WTC11 (cell line): ENCODE data around the gene PIGV. TPM values are rescaled to one million over a fixed set of nuclear protein-coding genes. Genes with fewer than 3 reads are reported as not detected.

Source experiments
- ATAC-seq: fragments of 200-7000 bp; cut with Tn5 transposase; 2 replicates; pipeline ENCODE4 v1.10.0; 2021; ENCODE audit warnings: mild to moderate bottlenecking, moderate library complexity
- CTCF ChIA-PET: fragments of 300-600 bp; sonication (Branson Sonifier 250); formaldehyde crosslinking; loops from one replicate; lab custom pipeline; 2021; ENCODE audit warnings: antibody characterized with exemption; lab: Charles Lee
- POLR2A ChIA-PET: fragments of 350-600 bp; sonication (Branson Sonifier 250); formaldehyde crosslinking; loops from one replicate; lab custom pipeline; 2021; ENCODE audit warnings: antibody characterized with exemption; lab: Charles Lee
- DNase-seq: peaks from one replicate; pipeline ENCODE4 v3.0.0; 2021; ENCODE audit warnings: low spot score
- H3K27ac Mint-ChIP-seq: 2 replicates; pipeline ENCODE4 v1.8.0; 2021; ENCODE audit warnings: mixed read lengths
- H3K27me3 Mint-ChIP-seq: 2 replicates; pipeline ENCODE4 v1.8.0; 2021; ENCODE audit warnings: low read depth, mild to moderate bottlenecking, moderate library complexity, mixed read lengths
- H3K36me3 Mint-ChIP-seq: 2 replicates; pipeline ENCODE4 v1.8.0; 2021; ENCODE audit warnings: mixed read lengths
- H3K4me1 Mint-ChIP-seq: 2 replicates; pipeline ENCODE4 v1.8.0; 2022; ENCODE audit warnings: mixed read lengths
- H3K4me3 Mint-ChIP-seq: 2 replicates; pipeline ENCODE4 v1.8.0; 2021; ENCODE audit warnings: mild to moderate bottlenecking, moderate library complexity, mixed read lengths
- H3K9me3 Mint-ChIP-seq: 2 replicates; pipeline ENCODE4 v1.8.0; 2021; ENCODE audit warnings: mixed read lengths
- AFF4 ChIP-seq: sonication (generic); formaldehyde crosslinking; IDR thresholded peaks from 2 replicates; pipeline ENCODE4 v1.8.1; 2023; ENCODE audit warnings: mild to moderate bottlenecking, missing genetic modification reagents, borderline replicate concordance
- ATF1 ChIP-seq: sonication (generic); formaldehyde crosslinking; IDR thresholded peaks from 2 replicates; pipeline ENCODE4 v1.8.1; 2023; ENCODE audit warnings: mild to moderate bottlenecking, moderate library complexity, missing genetic modification reagents
- E2F1 ChIP-seq: sonication (generic); formaldehyde crosslinking; IDR thresholded peaks from 2 replicates; pipeline ENCODE4 v1.8.0; 2022; ENCODE audit warnings: mild to moderate bottlenecking, missing genetic modification reagents
- ERG ChIP-seq: fragments of 250-450 bp; sonication (Bioruptor Pico); IDR thresholded peaks from 2 replicates; pipeline ENCODE4 v1.8.0; 2021; ENCODE audit warnings: mild to moderate bottlenecking
- MYBL2 ChIP-seq: sonication (generic); formaldehyde crosslinking; IDR thresholded peaks from 2 replicates; pipeline ENCODE4 v1.8.1; 2023; ENCODE audit warnings: mild to moderate bottlenecking, moderate library complexity, missing genetic modification reagents
- RORB ChIP-seq: fragments of 250-450 bp; sonication (Bioruptor Pico); IDR thresholded peaks from 2 replicates; pipeline ENCODE4 v1.9.0; 2021; ENCODE audit warnings: mild to moderate bottlenecking
- SMAD4 ChIP-seq: sonication (generic); formaldehyde crosslinking; IDR thresholded peaks from 2 replicates; pipeline ENCODE4 v1.8.0; 2022; ENCODE audit warnings: mild to moderate bottlenecking, missing genetic modification reagents
- SOX15 ChIP-seq: fragments of 250-450 bp; sonication (Bioruptor Pico); IDR thresholded peaks from 2 replicates; pipeline ENCODE4 v1.9.0; 2021; ENCODE audit warnings: mild to moderate bottlenecking
- TEAD1 ChIP-seq: sonication (generic); formaldehyde crosslinking; IDR thresholded peaks from 2 replicates; pipeline ENCODE4 v1.8.0; 2022; ENCODE audit warnings: mild to moderate bottlenecking, missing genetic modification reagents
- TP53 ChIP-seq: sonication (generic); formaldehyde crosslinking; IDR thresholded peaks from 2 replicates; pipeline ENCODE4 v1.8.1; 2023; ENCODE audit warnings: mild to moderate bottlenecking, missing genetic modification reagents
- ZBTB21 ChIP-seq: sonication (generic); formaldehyde crosslinking; IDR thresholded peaks from 2 replicates; pipeline ENCODE4 v1.8.1; 2023; ENCODE audit warnings: mild to moderate bottlenecking, missing genetic modification reagents, borderline replicate concordance
- ZMAT4 ChIP-seq: fragments of 250-450 bp; sonication (Bioruptor Pico); IDR thresholded peaks from 2 replicates; pipeline ENCODE4 v1.9.0; 2021; ENCODE audit warnings: mild to moderate bottlenecking
- ZNF121 ChIP-seq: sonication (generic); formaldehyde crosslinking; IDR thresholded peaks from 2 replicates; pipeline ENCODE4 v1.8.0; 2023; ENCODE audit warnings: missing genetic modification reagents
- ZNF281 ChIP-seq: sonication (generic); formaldehyde crosslinking; IDR thresholded peaks from 2 replicates; pipeline ENCODE4 v1.8.0; 2023; ENCODE audit warnings: mild to moderate bottlenecking, missing genetic modification reagents
- ZNF423 ChIP-seq: fragments of 250-450 bp; sonication (Bioruptor Pico); IDR thresholded peaks from 2 replicates; pipeline ENCODE4 v2.1.2; 2022; ENCODE audit warnings: mild to moderate bottlenecking, moderate library complexity
- ZNF532 ChIP-seq: fragments of 250-450 bp; sonication (Bioruptor Pico); IDR thresholded peaks from 2 replicates; pipeline ENCODE4 v1.9.0; 2021; ENCODE audit warnings: mild to moderate bottlenecking, borderline replicate concordance
- total RNA-seq: library from RNA; stranded (reverse); gene quantifications from 3 replicates; pipeline ENCODE4 v1.2.3, GENCODE V29; 2021
- TF ChIP-seq, protein P1 (sequence below): sonication (generic); formaldehyde crosslinking; IDR thresholded peaks from 2 replicates; pipeline ENCODE4 v1.8.1; 2022; ENCODE audit warnings: low read depth, mild to moderate bottlenecking, moderate library complexity, missing genetic modification reagents, borderline replicate concordance
- TF ChIP-seq, protein P2 (sequence below): sonication (generic); formaldehyde crosslinking; IDR thresholded peaks from 2 replicates; pipeline ENCODE4 v1.8.1; 2023; ENCODE audit warnings: mild to moderate bottlenecking, missing genetic modification reagents, moderate library complexity
- TF ChIP-seq, protein P3 (sequence below): sonication (generic); formaldehyde crosslinking; IDR thresholded peaks from 2 replicates; pipeline ENCODE4 v1.8.1; 2022; ENCODE audit warnings: mild to moderate bottlenecking, moderate library complexity, missing genetic modification reagents

Gene PIGV
- total RNA-seq, 1 experiment from 2014 or later, result 15.0 TPM

DNA sequence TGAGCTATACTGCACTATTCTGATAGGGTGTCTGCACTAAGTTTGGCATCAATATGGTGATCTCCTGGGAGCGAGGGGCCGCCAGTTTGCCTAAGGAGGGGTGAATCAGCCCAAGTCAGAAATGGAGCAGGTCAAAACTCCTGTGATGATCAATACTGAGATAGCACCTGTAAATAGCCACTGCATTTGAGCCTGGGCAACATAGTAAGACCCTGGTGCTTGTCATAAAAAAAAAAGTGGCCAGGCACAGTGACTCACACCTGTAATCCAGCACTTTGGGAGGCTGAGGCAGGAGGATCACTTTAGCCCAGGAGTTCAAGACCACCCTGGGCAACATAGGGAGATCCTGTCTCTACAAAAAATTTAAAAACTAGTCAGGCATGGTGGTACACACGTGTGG lies 27.1 kb downstream of the PIGV start (continued):
- TF ChIP-seq ZBTB21 (CRISPR knock-in tag), result no peak
- TF ChIP-seq SOX15 (CRISPR knock-in tag), result no peak
- no peak for TF ChIP-seq E2F1 (CRISPR knock-in tag)
- TF ChIP-seq, protein P1, sequence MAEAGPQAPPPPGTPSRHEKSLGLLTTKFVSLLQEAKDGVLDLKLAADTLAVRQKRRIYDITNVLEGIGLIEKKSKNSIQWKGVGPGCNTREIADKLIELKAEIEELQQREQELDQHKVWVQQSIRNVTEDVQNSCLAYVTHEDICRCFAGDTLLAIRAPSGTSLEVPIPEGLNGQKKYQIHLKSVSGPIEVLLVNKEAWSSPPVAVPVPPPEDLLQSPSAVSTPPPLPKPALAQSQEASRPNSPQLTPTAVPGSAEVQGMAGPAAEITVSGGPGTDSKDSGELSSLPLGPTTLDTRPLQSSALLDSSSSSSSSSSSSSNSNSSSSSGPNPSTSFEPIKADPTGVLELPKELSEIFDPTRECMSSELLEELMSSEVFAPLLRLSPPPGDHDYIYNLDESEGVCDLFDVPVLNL (CRISPR knock-in tag), result no peak
- TF ChIP-seq ERG (CRISPR knock-in tag), result no peak

DNA sequence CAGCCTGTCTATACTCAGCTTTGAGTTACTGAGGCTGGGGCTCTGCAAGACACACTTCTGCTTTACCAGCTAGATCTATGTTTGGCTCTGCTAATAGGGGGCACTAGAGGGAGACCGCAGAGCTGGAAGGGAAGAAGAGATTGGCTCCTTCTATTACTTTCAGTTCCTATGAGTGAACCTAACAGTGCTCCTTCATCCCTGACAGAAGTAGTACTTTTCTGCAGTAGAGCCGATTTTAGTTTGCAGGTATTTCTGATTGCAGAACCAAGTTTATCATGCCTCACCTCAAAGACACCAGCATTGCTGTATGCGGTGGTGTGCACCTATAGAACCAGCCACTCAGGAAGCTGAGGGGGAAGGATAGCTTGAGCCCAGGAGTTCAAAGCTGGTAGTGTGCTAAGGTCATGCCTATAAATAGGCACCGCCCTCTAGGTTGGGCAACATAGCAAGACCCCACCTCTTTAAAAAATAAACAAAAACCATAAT lies 33.1 kb downstream of the PIGV start:
- Mint-ChIP-seq H3K36me3 (peaks cover 6% of the 10 kb centered on the region), H3K9me3 (peaks cover 13% of the 10 kb centered on the region), H3K27ac (no peak overlapping the region), H3K4me1 (peaks cover 12% of the 10 kb centered on the region), H3K4me3 (no peak overlapping the region), H3K27me3 (peaks cover 11% of the 10 kb centered on the region)
- POLR2A ChIA-PET, result no interaction called here
- CTCF ChIA-PET, result interaction anchor here (0.6 to 2.0 kb wide), 16 partner anchors 8 to 319 kb away, joined by 3 to 19 read pairs (median 3); no protein-coding TSS in a partner anchor
- DNase-seq, result no peak
- ATAC-seq, result peak; percentile 80
- TF ChIP-seq ZBTB21 (CRISPR knock-in tag) (no peak), ZMAT4 (CRISPR knock-in tag) (no peak), ZNF281 (CRISPR knock-in tag) (no peak), TP53 (CRISPR knock-in tag) (no peak), RORB (CRISPR knock-in tag) (no peak), ZNF121 (CRISPR knock-in tag) (no peak), ZNF423 (no peak), ATF1 (CRISPR knock-in tag) (no peak), ZNF532 (CRISPR knock-in tag) (no peak), TEAD1 (CRISPR knock-in tag) (no peak), SMAD4 (CRISPR knock-in tag) (no peak), AFF4 (CRISPR knock-in tag) (no peak), MYBL2 (CRISPR knock-in tag) (no peak)
- TF ChIP-seq, protein P2, sequence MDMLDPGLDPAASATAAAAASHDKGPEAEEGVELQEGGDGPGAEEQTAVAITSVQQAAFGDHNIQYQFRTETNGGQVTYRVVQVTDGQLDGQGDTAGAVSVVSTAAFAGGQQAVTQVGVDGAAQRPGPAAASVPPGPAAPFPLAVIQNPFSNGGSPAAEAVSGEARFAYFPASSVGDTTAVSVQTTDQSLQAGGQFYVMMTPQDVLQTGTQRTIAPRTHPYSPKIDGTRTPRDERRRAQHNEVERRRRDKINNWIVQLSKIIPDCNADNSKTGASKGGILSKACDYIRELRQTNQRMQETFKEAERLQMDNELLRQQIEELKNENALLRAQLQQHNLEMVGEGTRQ (CRISPR knock-in tag), result no peak
- TF ChIP-seq, protein P3, sequence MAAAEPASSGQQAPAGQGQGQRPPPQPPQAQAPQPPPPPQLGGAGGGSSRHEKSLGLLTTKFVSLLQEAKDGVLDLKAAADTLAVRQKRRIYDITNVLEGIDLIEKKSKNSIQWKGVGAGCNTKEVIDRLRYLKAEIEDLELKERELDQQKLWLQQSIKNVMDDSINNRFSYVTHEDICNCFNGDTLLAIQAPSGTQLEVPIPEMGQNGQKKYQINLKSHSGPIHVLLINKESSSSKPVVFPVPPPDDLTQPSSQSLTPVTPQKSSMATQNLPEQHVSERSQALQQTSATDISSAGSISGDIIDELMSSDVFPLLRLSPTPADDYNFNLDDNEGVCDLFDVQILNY, result no peak
